Prostate gland (tissue), 2 donors: Measurements from ENCODE around the gene GRIK3. TPM values are rescaled to one million over a fixed set of nuclear protein-coding genes. Genes with fewer than 3 reads are reported as not detected.

Experiments used
- DNase-seq: peaks from one replicate; pipeline ENCODE4 v3.0.0-alpha.2; 2019; ENCODE audit warnings: low spot score
- H3K27ac ChIP-seq, 2 donors: fragments of 200-600 bp; sonication (generic); 2 replicates each; pipeline ENCODE4 v1.5.1; 2017 to 2019
- H3K27me3 ChIP-seq: fragments of 200-600 bp; sonication (generic); replicated peaks from 2 replicates; pipeline ENCODE4 v1.5.1; 2019; ENCODE audit not compliant: insufficient read depth
- H3K36me3 ChIP-seq, 2 donors: fragments of 200-600 bp; sonication (generic); 1 replicate in 1 of 2; 2 replicates in 1 of 2; pipeline versions ENCODE4 v1.5.1 to v1.8.1; 2017 to 2019
- H3K4me1 ChIP-seq: fragments of 200-600 bp; sonication (generic); replicated peaks from 2 replicates; pipeline ENCODE4 v1.5.1; 2019
- H3K4me3 ChIP-seq, 2 donors: fragments of 200-600 bp; sonication (generic); 2 replicates each; pipeline ENCODE4 v1.5.1; 2017 to 2019
- H3K9me3 ChIP-seq: fragments of 200-600 bp; sonication (generic); 2 replicates; pipeline ENCODE4 v1.5.1; 2017
- POLR2A ChIP-seq: fragments of 450-650 bp; IDR thresholded peaks from one replicate; pipeline ENCODE4 v1.6.1; 2016; ENCODE audit warnings: antibody characterized with exemption, mild to moderate bottlenecking
- POLR2AphosphoS5 ChIP-seq: sonication (generic); formaldehyde crosslinking; IDR thresholded peaks from one replicate; pipeline ENCODE4 v1.6.1; 2017; ENCODE audit warnings: antibody characterized with exemption
- WGBS: methylation state at CpG from one replicate; pipeline ENCODE4 v1.1.5; 2018; 5-methylcytosine and 5-hydroxymethylcytosine counted together
- intact Hi-C: fragments of 100-400 bp; cut with DNase I; formaldehyde crosslinking; loops from one replicate; pipeline ENCODE4 v1.14.2; 2022
- total RNA-seq, 2 donors: library from RNA; depleted of rRNA; stranded (reverse); fragments of >200 nt; gene quantifications; one replicate each; pipeline ENCODE4 v1.1.0, GENCODE V29; 2016
- TF ChIP-seq, protein P1 (sequence below), 4 experiments: fragments of 200-600 bp in 2 of 4; fragments of 450-650 bp in 2 of 4; sonication (generic) in 2 of 4; IDR thresholded peaks; 1 replicate in 3 of 4; 2 replicates in 1 of 4; pipeline ENCODE4 v1.5.1; 2016 to 2019; ENCODE audit warnings: antibody characterized with exemption in 4 of 4, mild to moderate bottlenecking in 2 of 4, moderate library complexity in 2 of 4

The GRIK3 gene
- total RNA-seq, 2 donors from 2014 or later = 0.36 to 5.9 TPM

GRCh38 chr1:37058424-37058988 is 24.2 kb upstream of the GRIK3 start:
- TF ChIP-seq POLR2AphosphoS5 (no peak), POLR2A (no peak)
- TF ChIP-seq, protein P1, sequence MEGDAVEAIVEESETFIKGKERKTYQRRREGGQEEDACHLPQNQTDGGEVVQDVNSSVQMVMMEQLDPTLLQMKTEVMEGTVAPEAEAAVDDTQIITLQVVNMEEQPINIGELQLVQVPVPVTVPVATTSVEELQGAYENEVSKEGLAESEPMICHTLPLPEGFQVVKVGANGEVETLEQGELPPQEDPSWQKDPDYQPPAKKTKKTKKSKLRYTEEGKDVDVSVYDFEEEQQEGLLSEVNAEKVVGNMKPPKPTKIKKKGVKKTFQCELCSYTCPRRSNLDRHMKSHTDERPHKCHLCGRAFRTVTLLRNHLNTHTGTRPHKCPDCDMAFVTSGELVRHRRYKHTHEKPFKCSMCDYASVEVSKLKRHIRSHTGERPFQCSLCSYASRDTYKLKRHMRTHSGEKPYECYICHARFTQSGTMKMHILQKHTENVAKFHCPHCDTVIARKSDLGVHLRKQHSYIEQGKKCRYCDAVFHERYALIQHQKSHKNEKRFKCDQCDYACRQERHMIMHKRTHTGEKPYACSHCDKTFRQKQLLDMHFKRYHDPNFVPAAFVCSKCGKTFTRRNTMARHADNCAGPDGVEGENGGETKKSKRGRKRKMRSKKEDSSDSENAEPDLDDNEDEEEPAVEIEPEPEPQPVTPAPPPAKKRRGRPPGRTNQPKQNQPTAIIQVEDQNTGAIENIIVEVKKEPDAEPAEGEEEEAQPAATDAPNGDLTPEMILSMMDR (IDR thresholded peaks at IDR 0.05) = no peak
- no peak overlapping the region for H3K4me3 ChIP-seq
- H3K9me3 ChIP-seq = no peaks in the 10 kb centered on the region
- H3K27ac ChIP-seq = no peak overlapping the region
- H3K27me3 ChIP-seq = peaks cover 3% of the 10 kb centered on the region
- intact Hi-C loops = no loop called here
- no peak for DNase-seq
- no peaks in the 10 kb centered on the region for H3K4me1 ChIP-seq
- no peaks in the 10 kb centered on the region for H3K36me3 ChIP-seq
- WGBS = 71% methylated on average over 5 of the region's 5 CpGs

DNA sequence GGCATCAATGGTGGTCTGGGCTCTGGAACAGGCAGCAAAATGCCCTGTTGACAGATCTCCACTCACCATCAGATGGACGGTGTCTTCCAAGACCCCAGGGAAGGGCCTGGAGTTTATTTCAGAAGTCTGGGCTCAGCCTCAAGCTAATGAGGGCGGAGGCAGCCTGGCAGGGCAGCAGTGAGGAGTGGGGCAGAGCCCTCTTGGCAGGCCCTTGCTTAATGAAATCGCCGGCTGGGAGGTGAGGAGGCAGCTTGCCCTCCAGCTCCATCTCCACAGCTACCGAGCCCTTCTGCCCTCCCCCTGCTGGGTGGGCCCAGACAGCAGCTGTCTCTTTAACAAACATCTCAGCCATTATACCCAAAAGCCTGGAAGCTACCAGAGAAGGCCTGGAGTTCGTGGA is 22.0 kb upstream of the GRIK3 start:
- DNase-seq = no peak

DNA sequence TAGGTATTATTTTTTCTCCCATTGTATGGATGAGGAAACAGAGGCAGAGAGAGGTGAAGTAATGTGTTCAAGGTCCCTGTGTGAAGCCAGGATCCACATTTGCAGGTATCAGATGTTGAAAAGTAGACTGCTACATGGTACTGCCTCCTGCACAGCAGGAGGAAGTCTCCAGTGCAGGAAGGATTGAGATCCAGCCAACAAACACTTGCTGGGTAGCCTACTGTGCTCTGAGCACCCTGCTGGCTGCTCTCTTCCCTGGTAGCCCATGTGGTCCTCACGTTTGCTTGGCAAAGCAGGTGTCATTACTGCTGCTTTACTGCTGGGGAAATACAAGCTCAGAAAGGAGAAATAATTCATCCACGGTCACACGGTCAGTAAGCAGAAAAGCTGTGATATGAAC is 21.3 kb upstream of the GRIK3 start:
- H3K27me3 ChIP-seq = peaks cover 3% of the 10 kb centered on the region
- no peak for DNase-seq
- no peaks in the 10 kb centered on the region for H3K4me1 ChIP-seq
- H3K4me3 ChIP-seq = no peak overlapping the region
- no peaks in the 10 kb centered on the region for H3K9me3 ChIP-seq
- H3K27ac ChIP-seq = no peak overlapping the region
- intact Hi-C loops = no loop called here
- 66% methylated on average over 3 of the region's 3 CpGs for WGBS
- TF ChIP-seq POLR2AphosphoS5 (no peak), POLR2A (no peak)
- TF ChIP-seq, protein P1 (IDR thresholded peaks at IDR 0.05) = no peak
- H3K36me3 ChIP-seq = no peaks in the 10 kb centered on the region

More for the DNA sequence above, 22.0 kb upstream of the GRIK3 start:
- no peak overlapping the region for H3K4me3 ChIP-seq
- TF ChIP-seq POLR2AphosphoS5 = no peak
- no peak for TF ChIP-seq POLR2A
- TF ChIP-seq, protein P1 (IDR thresholded peaks at IDR 0.05) = no peak
- peaks cover 3% of the 10 kb centered on the region for H3K27me3 ChIP-seq
- no peaks in the 10 kb centered on the region for H3K9me3 ChIP-seq
- WGBS = 31% methylated on average over 6 of the region's 6 CpGs
- no peaks in the 10 kb centered on the region for H3K36me3 ChIP-seq
- intact Hi-C loops = no loop called here
- no peak overlapping the region for H3K27ac ChIP-seq
- no peaks in the 10 kb centered on the region for H3K4me1 ChIP-seq

GRCh38 chr1:37053173-37053572 is 18.9 kb upstream of the GRIK3 start:
- no peak for DNase-seq
- TF ChIP-seq, protein P1 (IDR thresholded peaks at IDR 0.05) = no peak
- TF ChIP-seq POLR2AphosphoS5 (no peak), POLR2A (no peak)
- 86% methylated on average over 5 of the region's 5 CpGs for WGBS
- Histone ChIP-seq H3K4me3 (no peak overlapping the region), H3K27me3 (peaks cover 3% of the 10 kb centered on the region), H3K9me3 (no peaks in the 10 kb centered on the region), H3K4me1 (no peaks in the 10 kb centered on the region), H3K36me3 (no peaks in the 10 kb centered on the region), H3K27ac (no peak overlapping the region)
- intact Hi-C loops = no loop called here

GRCh38 chr1:37052120-37052519 is 17.8 kb upstream of the GRIK3 start:
- TF ChIP-seq, protein P1 (IDR thresholded peaks at IDR 0.05) = no peak
- TF ChIP-seq POLR2AphosphoS5 (no peak), POLR2A (no peak)
- Histone ChIP-seq H3K9me3 (no peaks in the 10 kb centered on the region), H3K27ac (no peak overlapping the region), H3K4me1 (no peaks in the 10 kb centered on the region), H3K4me3 (no peak overlapping the region), H3K36me3 (no peaks in the 10 kb centered on the region), H3K27me3 (peaks cover 8% of the 10 kb centered on the region)
- intact Hi-C loops = no loop called here
- DNase-seq = no peak
- 75% methylated on average over 1 of the region's 1 CpG for WGBS
